Right renal pelvis (tissue), 4 donors: ENCODE results near the gene TGFB1. TPM values are rescaled to one million over a fixed set of nuclear protein-coding genes. Genes with fewer than 3 reads are reported as not detected.
"Not testable (repeated sequence)": the region's sequence is repeated elsewhere in the genome, so short reads cannot be mapped to it uniquely, and the experiment has no call there.

Experiments used
- DNase-seq, 4 donors: peaks; one replicate each; pipeline ENCODE4 v3.0.0-alpha.2; 2013; ENCODE audit warnings: low read depth in 4 of 4, low spot score in 3 of 4, missing footprints in 1 of 4
- polyA plus RNA-seq, 4 donors: library from polyadenylated mRNA; unstranded; fragments of 120-200 nt; gene quantifications; one replicate each; pipeline ENCODE4 v1.2.1, GENCODE V29; 2013; ENCODE audit not compliant: insufficient read length in 4 of 4

The TGFB1 gene
- polyA plus RNA-seq, 4 donors, result 24.0 to 37.9 (median 30.5) TPM

DNA sequence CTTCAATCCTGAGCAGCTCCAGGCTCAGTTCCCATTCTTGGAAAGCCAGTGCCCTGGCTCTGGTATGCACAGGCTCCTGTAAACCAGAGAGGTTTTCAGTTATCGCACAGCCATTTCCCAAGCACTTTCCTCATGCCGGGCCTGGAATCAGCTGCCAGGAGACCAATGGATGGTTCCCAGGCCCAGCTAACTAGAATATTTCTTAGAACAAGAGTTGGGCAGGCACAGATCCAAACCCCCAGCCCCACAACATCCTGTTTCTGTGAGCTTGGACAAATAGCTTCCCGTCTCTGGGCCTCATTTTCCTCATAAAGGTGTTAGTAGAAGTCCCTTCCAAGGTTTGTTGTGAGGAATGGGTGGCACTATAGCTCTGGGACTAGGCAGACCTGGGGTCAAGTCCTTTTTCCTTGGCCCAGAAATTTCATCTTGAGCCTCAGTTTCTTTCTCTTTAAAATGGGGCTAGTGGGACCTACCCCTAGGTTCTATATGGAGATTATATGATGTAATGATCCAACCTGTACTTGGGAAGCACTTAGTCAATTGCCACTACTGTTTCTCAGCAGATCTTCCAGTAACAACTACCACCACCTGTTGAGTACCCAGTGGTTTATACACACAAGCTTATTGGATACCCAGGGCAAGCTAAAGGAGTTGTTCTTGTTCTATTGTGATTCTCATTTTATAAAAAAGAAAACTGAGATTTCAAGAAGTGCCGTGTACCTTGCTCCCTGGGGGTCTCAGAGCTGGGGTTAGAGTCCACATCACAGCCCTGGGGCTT, 48.8 kb downstream of the TGFB1 start:
- DNase-seq, result no peak

DNA sequence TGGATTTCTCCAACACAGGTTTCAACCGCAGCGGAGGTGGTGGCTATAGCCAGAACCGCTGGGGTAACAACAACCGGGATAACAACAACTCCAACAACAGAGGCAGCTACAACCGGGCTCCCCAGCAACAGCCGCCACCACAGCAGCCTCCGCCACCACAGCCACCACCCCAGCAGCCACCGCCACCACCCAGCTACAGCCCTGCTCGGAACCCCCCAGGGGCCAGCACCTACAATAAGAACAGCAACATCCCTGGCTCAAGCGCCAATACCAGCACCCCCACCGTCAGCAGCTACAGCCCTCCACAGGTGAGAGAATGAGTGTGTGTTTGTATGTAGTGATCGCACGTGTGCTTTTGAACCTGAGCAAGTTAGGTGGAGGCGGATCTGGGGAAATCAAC, 49.8 kb downstream of the TGFB1 start:
- no peak for DNase-seq

DNA sequence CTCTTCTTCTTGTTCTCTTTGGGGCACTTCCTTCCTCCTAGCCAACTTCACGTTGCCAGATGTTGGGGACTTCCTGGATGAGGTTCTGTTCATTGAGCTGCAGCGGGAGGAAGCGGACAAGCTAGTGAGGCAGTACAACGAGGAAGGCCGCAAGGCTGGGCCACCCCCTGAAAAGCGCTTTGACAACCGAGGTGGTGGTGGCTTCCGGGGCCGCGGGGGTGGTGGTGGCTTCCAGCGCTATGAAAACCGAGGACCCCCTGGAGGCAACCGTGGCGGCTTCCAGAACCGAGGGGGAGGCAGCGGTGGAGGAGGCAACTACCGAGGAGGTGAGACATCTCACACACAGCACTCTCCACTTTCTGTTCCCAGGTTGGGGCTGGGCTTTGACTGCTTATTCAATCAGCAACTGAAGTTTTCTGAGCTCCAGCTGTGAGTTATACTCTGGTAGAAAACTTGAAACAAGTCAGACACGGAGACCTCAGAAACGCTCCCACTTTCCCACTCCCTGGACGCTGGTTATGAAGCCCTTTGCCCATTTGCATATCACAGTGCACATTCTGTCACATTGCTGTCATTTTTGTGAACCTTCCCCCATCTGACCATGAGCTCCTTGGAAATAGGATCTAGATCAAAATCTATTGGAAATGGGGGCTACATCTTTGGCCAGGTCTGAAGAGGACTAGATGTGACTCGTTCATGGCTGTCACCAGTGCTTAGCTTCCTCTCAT, 50.9 kb downstream of the TGFB1 start:
- no peak for DNase-seq

DNA sequence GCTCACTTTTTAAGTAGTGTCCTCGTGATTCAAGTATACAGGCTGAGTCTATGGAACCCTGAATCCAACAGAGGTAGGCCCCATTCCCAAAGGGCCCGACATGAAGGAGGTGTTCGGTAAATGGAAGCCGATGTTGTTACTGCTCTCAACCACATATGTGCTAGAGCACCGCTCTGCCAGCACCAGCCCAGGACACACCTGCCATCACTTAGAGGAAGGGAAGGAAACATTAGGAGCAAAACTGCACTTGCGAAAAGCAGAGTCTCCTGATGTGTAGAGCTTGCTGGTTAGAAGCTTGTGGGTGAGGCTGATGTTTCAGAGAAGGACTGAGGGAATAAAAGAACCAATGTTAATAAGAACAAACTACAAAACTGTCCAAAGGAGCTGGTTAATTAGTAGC, 53.2 kb downstream of the TGFB1 start:
- no peak for DNase-seq

DNA sequence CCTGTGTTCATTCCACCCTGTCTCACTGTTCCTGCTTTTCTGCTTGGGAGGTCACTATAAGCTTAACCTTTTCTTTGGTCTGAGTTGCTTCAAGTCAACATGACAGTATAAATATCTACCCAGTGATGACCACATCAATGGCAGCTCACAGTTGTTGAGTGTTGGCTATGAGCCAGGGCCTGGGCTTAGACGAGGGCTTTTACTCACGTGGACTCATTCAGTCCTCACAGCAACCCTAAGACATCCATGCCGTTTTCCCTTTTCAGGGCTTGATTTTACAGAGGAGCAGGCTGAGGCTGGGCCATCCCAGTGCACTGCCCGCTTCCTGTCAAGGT, 54.0 kb downstream of the TGFB1 start:
- no peak for DNase-seq

DNA sequence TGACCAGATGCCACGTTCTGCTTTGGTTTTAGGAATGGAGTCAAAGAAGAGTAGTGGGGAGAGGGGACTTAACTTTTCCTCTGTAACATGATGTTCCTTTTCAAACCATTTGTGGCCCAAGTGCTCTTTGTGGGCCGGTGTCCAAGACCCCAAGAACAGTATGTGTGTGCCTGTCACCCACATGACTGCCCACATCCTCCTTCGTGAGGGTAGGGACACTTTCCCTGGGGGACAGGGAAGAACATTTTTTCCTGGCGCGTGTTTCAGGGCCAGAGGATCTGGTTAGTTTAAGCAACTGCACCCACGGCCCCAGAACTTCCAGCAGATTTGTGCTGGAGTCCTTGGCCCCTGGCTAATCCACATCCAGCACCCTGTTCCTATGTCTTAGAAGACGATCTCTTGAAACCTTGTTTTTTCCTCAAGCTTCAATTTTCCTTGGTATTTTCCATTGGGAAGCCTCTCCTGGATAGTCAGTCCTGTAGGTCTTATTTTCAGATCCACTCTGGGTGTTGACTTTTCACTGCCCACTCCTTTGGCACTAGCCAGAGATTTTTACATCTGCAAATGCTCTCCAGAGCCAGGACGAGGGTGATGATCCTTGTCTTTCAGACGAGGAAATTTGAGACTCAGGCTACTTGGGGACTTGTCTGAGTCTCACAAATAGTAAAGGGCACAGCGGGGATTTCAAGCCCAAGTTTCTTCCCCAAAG, 54.5 kb downstream of the TGFB1 start:
- no peak for DNase-seq

DNA sequence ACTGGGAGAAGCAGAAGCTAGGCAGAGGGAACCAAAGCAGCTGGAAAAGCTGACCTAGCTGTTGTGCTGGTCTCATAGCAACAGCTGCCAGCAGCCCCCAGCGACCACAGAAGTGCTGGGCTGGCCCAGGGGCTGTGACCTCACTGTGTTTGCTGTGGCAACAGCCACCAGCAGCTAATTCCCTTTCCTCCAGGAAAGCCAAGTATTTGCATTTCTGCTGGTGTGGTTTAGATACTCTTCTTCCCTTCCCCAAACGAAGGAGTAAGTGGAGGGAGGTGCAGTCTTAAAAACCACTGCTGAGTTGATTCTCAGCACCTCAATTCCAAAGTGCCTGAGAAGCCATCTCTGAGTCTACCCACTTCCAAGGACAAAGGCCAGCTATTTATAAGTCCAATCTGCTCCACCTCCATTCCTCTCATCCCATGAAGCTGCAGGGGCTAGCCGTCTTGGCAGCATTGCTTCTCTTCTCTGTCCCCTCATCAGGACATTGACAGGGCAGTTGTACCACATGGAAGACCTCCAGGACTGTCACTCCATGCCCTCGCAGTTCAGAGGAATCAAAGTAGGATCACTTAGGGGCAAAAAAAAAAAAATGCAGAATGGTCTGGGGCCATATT, 55.3 kb downstream of the TGFB1 start:
- DNase-seq, result no peak

DNA sequence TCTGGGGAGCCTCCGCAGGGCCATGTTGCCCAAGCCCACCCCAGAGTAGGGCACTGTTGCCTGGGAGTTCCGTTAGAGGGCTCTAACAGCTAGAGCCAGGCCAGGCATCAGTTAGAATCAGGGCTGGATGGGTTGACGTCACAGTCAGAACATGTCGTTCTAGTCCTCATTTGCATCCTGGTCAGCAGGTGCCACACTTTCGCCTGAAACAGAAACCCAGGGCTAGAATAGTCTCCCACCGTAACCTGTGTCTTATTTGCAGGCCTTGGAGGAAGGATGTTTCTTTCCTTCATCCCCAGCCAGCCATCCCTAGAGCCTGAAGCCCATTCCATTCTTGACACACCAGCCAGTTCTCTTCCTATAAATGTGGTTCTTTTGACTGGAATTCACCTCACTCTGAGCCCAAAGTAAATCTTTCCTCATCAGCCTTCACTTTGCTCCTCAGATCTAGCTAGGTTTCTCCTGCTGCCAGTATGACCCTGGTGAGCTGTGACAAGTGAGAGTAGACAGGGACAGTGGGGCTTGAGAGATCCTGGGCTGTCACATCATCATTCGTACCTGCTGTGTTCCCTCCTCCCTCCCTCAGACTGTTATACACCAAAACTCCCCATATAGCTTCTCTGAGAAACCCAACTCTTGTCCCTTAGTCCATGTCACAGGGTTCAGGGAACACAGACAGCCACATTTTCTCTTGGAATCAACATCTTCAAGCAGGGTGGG, 55.9 kb downstream of the TGFB1 start:
- DNase-seq, result no peak

DNA sequence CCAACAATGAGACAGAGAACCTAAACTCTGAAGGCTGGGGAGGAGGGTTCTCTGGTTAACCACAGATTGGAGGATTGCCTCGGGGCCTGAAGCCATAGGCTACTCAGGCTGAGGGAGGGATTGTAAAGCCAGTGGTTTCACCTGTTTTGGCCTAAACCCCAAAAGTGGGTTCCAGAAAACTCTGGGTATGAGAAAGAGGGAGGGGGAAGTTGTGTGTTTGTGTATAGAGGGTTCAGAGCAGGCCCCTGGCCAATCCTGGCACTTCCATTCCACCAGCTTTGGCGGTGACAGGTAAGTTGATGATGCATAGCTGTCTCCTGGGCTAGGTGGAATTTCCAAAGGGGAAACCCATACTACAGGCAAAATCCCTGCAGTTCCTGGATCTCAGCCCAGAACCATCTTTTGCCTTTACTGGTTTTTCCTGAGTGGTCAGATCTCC, 57.3 kb downstream of the TGFB1 start:
- no peak for DNase-seq

DNA sequence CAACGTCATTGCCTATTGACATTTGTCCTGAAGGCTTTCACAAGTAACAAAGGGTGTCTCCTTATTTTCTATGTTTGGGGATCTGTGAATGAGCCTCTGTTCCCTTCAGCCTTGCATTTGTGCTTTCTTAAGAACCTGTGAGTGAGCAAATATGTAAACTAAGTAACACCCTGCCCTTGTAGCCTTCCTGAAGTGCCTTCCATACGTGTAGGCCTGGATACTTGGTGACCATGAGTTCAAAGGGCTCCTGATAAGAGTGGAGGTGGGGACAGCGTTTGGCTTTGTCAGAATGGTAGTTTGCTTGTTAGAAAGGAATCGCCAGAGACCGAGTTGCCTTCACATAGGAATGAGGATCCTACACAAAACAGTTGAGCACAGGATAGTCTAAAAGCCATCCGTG, 58.2 kb downstream of the TGFB1 start:
- DNase-seq, result no peak

DNA sequence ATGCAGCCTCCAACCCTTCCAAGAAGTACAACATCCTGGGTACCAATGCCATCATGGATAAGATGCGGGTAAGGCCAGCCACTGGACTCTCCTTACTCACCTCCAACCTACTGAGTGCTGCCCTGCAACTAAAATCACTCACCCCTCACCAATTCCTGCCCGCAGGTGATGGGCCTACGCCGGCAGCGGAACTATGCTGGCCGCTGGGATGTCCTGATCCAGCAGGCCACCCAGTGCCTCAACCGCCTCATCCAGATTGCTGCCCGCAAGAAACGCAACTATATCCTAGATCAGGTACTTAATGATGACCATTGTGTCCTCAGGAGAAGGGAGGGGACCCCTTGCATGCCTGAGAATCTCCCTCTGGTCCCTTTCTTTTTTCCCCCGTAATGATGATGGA, 59.3 kb downstream of the TGFB1 start:
- no peak for DNase-seq

DNA sequence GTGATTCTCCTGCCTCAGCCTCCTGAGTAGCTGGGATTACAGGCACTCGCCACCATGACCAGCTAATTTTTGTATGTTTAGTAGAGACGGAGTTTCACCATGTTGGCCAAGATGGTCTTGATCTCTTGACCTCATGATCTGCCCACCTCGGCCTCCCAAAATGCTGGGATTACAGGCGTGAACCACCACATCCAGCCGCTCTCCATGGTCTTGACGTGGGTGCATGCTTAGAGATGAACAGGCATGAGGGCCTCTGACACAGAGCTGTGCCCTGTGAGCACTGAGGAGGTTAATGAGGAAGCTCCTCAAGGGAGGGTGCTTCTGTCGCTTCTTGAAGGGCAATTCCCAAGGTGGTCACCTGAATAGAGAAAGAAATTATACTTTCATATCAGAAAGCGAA, 63.9 kb downstream of the TGFB1 start:
- not testable (repeated sequence) for DNase-seq

DNA sequence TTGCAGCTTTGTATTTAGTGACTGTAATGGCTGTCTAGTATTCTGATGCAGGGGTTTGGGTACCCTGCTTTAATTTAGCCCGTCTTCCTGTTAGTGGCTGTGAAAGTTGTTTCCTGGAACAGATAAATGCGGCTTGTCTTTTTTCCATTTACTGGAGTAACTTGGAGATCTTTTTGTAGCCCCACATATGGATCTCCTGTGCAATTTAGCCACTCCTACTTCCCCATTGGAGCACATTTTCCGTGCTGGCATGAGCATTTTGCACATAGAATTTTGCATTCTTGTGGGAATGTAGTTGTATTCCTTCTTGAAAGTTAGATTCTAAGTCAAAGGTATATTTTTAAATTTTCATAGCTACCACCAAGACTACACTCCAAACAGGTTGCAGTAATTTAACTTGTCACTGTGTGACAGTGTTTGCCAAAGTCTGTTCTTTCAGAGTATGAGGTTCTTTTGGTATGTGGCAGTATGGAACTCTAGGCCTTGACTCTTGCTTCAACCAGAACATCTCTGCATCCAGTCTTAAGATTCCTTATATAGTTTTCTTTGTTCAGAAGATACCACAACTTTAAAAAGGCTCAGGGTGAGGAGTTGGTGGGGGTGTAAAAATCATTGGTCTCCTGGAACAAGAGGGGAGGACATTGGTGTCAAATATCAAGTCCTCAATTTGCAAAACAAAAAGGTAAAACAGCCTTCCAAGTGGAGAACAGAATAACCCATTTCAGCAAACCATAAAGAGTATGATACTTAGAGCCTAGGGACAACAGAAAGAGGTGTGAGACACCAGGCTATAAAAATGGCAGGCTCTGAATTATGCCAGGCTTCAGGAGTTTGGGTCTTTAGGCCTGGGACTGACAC, 64.8 kb downstream of the TGFB1 start:
- no peak for DNase-seq

Other genes starting within 250 kb of the TGFB1 start
- under 1 TPM in 1 of 4 donors, not detected in 3; 0.04 TPM for gene CYP2F1, start 239.5 kb downstream of the TGFB1 start, polyA plus RNA-seq
- gene CYP2S1, start 160.7 kb downstream of the TGFB1 start, polyA plus RNA-seq, result under 1 TPM; 0.22 to 0.64 (median 0.42) TPM
- 10 to 100 TPM; 30.9 to 34.9 (median 32.5) TPM for gene AXL, start 134.7 kb downstream of the TGFB1 start, polyA plus RNA-seq
- gene HNRNPUL1, start 89.5 kb downstream of the TGFB1 start, polyA plus RNA-seq, result 100 to 1,000 TPM; 202 to 215 (median 206) TPM
- gene CCDC97, start 43.8 kb downstream of the TGFB1 start, polyA plus RNA-seq, result 10 to 100 TPM; 33.1 to 36.2 (median 34.5) TPM
- gene B9D2, start 10.2 kb upstream of the TGFB1 start, polyA plus RNA-seq, result 10 to 100 TPM in 1 of 4 donors, 1 to 10 TPM in 3; 5.8 to 10.1 (median 6.3) TPM
- gene TMEM91, start 22.6 kb upstream of the TGFB1 start, polyA plus RNA-seq, result 10 to 100 TPM in 2 of 4 donors, 1 to 10 TPM in 2; 9.1 to 14.2 (median 10.1) TPM
- 10 to 100 TPM; 14.3 to 21.4 (median 16.3) TPM for gene EXOSC5, start 43.4 kb upstream of the TGFB1 start, polyA plus RNA-seq
- 10 to 100 TPM; 26.8 to 59.4 (median 29.0) TPM for gene BCKDHA, start 43.9 kb upstream of the TGFB1 start, polyA plus RNA-seq
- gene B3GNT8, start 73.5 kb upstream of the TGFB1 start, polyA plus RNA-seq, result 1 to 10 TPM; 3.3 to 6.5 (median 5.3) TPM
- 10 to 100 TPM; 58.2 to 62.1 (median 59.2) TPM for gene DMAC2, start 86.0 kb upstream of the TGFB1 start, polyA plus RNA-seq
- gene ERICH4, start 89.2 kb upstream of the TGFB1 start, polyA plus RNA-seq, result 1 to 10 TPM; 2.3 to 6.3 (median 5.0) TPM
- 1 to 10 TPM in 2 of 4 donors, under 1 TPM in 2; 0.80 to 2.1 (median 1.3) TPM for gene CEACAM21, start 222.2 kb upstream of the TGFB1 start, polyA plus RNA-seq